SW 1271 (cell line): ENCODE measurements around the gene EGR4.
A peak's percentile ranks its signal among the peaks of the same experiment; 100 is the strongest.

Experiments used
- DNase-seq, 2 experiments: peaks; one replicate each; lab custom pipeline; 2025; lab: John Stamatoyannopoulos, UW

EGR4 gene

DNA sequence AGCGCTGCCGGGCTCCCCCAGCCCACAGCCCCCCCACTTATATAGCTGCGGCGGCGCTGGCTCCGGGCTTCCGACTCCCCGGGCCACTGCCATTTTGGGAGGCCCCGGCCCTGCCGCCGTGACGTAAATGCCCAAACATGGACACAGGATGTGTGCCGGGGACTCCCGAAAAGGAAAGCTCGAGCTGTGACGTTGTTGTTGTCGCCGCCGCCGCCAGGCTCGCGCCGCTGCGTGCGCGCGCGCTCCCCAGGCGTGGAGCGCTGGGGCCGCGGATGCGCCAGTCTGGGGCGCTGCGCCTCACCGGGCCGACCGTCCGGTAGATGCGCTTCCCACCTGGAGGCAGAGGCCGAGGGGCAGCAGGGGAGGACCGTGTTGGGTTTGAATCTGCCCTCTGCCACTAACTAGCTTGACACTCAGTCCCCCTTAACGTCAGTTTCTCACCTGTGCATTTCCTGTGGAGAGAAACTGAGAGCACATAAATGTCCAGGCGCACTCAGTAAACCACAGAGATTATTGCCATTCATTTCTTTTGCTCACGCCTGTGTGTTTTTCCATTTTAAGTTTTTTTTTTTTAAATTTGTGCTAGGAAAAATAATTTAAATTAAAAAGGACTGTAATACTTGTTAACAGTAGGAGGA is at the start of gene EGR4:
Gene EGR4, minus strand, starts transcription at position 15 of the 638 bp plus-strand sequence. CDS start 231 bp downstream, outside the sequence.
- peak; percentile 75 to 80 for DNase-seq

DNA sequence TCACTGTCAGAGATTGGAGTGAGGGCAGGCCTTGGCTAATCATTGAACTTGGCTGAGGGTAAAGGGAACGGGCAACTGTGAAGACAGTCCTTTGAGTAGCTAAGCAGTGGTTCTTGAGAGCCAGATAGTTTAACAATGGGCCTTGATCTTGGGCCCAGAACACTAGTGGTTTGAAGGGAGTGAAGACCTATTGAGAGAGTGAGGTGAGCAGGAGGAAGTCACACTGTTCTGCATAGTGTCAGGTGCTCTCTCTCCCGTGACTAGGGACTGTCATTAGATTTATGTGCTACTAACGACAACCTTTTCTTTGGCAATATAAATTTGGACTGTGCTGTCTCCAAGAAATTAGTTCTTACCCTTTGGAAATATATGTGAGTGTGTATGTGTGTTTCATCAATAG is 47.7 kb upstream of the EGR4 start:
- DNase-seq: no peak

DNA sequence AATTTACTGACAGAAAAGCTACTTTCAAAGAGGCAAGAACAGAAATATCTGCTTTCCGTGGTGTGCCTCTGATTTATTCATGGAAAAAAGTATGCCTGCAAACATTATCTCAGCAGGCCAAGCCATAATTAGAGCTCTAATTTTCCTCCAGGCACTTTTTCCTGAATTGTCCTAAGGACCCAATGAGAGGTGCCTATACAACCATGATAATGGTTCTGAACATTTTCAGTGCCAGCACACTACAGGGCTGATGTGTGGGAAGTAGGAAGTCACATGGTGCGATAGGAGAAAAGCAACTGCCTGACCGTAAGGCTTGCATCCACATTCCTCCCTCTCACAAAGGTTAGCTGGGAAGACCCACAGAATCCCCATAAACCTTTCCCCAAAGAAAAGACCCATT is 45.9 kb upstream of the EGR4 start:
- DNase-seq: no peak

DNA sequence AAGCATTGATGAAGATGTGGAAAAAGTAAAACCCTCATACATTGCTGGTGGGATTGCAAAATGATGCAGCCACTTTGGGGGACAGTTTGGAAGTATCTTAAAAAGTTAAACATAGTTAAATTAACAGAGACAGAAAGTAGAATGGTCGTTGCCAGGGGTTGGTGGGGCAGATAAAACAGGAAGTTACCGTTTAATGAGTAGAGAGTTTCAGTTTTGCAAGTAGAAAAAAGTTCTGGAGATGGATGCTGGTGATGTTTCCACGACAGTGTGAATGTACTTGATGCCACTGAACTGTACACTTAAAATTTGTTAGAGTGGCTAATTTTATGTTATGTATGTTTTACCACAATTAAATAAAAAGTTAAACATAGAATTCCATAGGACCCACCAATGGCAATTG is 44.5 kb upstream of the EGR4 start:
- no peak for DNase-seq

DNA sequence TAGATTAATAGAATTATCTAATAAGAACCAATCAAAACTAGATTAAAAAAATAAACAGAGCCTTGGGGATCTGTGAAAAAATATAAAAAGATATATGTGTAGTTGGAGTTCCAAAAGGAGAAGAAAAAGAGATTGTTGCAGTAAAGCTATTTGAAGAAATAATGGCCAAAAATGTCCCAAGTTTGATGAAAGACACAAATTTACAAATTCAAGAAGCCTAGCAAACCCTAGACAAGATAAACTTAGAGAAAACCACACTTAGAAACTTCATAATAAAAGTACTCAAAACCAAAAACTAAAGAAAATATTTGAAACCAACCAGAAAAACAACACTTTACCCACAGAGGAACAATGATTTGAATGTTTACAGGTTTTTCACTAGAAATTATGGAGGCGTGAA is 41.3 kb upstream of the EGR4 start:
- DNase-seq: no peak

DNA sequence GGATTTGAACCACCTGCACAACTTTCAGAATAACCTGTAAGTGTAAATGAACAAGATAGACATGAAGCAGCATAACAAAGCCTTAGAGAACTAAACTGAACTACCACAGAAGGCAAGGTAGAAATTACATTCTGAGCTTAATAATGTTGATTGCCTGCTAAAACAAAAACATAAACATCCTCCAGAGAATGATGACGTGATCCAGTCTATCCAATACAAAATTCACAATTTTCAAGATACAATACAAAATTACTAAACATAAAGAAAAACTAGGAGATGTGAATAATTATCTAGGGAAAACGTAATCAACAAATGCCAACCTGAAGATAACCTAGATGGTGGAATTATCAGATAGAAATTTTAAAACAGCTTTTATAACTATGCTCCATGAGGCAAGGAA is 40.7 kb upstream of the EGR4 start:
- no peak for DNase-seq

DNA sequence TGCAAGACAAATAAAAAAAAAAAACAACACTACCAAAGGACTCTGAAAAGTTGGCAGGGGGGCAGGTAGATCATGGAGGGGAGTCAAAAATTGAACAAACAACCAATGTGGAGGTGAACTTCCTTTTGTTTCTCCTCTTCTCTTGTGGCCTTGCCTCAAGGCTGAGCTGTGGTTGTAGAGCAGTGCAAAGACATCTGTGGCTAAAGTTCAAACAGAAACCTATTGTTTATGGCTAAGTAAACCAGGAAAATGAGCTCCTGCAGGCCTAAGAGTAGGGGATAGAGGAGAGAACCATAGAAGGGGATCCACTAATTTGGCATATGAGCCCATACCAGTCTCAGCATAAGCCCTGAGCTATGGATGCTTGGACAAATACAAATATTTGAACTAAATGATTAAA is 40.2 kb upstream of the EGR4 start:
- no peak for DNase-seq

DNA sequence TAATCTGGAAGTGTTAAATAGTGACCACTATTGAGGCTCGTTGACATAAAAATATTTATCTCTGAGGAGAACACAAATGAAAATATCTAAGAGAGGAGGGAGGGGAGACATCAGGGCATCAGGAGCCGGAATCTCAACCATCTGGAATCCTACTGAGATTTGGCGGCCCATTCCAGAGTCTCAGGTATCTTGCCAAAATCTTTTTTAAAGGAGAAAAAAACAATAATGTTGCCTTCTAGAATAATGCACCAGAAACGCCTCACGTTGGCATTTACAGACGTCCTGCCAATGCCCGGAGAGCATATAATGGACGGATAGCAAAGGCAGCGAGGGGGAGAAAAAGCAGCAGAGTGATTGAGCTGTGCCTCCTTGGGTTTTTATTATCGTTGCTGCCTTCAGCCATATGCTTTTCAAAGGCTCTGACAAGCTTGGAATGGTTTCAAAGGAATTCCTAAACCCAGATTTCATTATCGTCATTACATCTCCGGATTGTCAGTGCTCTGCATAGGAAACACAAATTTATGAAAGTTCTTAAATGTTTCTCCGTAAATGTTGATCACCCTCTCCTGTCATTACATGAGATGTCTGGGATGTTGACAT is 30.9 kb upstream of the EGR4 start:
- DNase-seq: no peak

DNA sequence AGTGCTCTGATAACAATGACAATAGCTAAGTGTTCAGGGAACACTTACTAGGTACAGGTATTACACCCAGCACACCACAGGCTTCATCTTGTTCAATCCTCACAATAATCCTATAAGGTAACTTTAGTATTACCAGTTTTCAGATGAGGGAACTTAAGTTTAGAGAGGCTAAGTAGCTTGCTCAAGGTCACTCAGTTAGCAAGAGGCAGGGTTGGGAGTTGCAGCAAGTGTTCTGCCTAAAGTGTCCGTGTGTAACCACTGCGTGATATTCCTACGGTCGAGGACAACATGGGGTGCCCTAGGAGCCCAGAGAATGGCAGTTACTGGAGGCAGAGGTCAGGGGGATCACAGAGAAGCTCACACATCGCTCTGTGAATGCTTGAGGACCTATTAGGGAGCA is 30.2 kb upstream of the EGR4 start:
- no peak for DNase-seq

DNA sequence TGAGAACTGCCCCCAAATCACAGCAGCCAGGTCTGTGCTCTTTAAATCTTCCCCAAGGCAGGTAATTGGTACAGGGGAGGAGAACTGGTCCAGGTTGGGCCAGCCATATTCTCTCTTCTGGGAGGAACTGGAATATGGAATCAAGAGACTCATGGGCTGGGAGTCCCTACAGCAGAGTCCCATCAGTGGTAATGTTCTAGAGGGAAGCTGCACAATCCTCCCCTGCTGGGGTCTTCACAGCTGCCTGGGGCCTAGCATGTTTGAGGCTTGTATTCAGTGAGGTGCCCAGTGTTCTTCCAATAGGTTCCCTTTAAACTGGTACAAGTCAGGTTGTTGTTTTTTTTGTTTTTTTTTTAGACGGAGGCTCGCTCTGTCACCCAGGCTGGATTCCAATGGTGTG is 21.1 kb upstream of the EGR4 start:
- no peak for DNase-seq

DNA sequence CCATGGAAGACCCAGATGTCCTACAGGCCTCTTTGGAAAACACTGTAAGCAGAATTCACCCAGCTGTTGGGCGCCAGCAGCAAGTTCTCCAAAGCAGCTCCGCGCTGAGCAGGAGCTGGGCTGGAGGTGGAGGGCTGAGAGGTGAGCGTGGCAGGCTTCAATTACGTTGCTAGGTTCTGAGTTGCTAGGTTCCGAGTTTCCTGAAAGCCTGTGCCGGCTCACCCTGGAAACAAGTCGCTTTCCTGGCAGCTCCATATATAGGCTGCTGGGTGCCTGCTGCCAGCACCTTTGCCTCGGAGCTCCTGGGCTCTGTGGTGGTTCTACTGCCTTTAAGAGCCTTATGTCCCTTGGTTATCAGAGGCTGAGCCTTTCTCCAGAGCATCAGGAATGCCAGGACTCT is 14.4 kb upstream of the EGR4 start:
- no peak for DNase-seq

DNA sequence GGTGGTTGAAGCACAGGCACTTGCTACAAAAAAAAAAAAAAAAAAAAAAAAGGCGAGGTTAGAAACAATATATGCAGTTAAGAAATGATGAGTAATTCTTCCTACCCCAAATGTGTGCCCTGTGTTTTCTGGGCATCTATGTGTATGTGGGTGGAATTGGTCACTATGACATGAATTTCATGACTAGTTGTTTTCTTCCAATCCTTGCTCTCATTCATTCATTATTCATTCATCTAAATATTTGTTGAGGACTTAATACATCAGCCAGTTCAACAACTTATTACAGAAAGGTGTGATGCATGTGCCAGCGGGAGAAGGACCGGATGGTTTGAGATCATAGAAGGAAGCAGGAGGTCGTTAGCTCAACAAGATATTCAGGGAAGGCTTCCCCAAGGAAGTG is 8.3 kb upstream of the EGR4 start:
- DNase-seq: no peak

DNA sequence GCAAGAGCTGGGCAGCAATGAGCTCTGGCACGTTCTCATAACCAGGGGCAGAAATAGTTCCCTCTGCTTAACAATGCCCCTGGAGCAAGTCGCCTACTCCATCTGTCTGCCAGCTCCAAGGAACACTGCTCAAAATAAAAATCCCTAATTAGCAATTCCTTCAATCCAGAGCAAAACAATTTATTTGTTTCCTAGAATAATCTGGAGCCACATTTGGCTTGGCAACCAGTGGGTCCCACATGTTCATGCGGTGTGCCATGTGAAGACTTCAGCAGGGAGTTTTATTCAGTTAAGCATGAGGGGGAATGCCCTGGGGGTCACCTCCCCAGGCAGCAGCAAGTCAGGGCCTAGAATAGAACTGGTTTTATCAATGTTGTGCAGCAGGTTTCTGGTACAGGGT is 7.6 kb upstream of the EGR4 start:
- DNase-seq: no peak

DNA sequence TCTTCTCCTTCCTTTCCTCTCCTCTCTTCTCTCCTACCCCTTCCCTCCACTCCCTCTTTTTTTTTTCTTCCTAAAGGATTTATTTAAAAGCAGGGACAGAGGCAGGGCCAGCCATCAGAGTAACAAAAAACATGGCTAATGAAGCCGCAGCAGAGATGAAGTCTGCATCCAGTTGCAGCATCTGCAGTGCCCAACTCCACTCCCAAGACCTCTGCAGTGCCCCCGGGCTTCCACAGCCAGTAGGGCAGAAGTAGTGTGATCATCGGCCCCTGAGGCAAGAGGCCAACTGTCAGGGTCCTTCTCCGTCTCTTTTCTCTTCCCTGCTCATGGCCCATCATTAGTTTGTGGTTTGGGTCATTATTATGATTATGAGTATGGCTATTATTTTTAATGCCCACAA is 4.2 kb upstream of the EGR4 start:
- DNase-seq: no peak

DNA sequence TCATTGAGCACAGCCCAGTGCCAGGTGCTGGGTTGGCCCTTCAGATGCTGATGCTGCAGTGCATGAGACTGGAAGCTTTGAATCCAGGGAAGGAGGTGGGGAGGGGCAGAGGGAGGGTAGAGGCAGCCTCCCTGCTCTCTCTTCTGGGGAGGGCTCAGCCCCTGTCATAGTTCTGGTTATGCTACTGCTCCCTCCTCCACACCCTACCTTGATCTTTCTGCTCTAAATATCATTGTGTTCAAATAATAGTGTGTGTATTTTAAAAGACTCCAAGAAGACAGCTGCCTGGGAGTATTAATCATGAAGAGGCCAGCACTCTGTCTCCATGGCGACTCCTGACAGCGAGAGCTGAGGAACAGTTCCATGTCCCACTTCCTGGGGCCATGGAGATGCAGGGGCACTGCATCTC is 3.8 kb upstream of the EGR4 start:
- no peak for DNase-seq

DNA sequence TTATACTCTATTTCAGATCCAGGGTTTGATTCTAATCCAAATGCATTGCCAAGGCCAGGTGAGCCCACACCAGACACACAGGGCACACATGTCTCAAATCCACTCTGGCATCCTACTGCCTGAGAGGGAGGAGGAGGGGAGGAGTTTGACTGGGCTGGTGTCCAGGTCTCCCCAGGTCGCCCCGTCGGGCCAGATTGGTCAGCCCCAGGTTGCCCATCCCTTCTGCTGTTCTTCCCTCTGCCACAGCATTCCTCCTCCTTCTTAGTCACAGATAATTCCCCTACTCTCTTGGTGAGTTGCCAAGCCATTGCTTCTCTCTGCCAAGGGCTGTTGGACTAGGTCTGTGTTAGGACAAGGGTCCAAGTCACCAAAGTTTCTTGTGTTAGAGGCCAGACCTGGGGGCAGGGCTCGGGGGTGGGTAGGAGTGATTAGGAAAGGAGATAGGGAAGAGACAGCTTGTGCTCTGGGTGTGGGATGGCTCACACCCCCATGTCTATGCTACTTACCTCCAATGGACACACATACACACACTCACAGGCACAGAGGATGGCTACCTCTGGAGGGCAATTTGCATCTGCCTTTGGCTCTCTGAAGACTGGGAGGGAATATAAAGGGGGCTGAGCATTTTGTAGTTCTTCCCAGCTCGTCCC is 2.5 kb upstream of the EGR4 start:
- no peak for DNase-seq

DNA sequence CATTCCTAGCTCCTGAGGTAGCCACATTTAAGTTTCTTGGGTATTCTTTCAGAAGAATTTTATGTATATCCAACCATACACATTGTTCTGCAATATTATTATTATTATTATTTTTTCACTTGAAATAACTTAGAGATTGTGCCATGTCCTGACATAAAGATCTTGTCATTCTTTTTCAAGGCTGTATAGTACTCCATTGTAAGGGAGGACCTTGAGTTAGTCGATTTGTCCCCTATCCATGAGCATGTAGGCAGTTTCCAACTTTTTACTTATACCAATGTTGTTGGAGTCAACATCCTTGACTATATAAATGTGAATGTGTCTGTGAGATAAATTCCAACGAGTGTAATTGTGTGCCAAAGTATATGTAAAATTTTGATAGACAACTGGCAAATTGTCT is 891 bp upstream of the EGR4 start:
- DNase-seq: no peak

DNA sequence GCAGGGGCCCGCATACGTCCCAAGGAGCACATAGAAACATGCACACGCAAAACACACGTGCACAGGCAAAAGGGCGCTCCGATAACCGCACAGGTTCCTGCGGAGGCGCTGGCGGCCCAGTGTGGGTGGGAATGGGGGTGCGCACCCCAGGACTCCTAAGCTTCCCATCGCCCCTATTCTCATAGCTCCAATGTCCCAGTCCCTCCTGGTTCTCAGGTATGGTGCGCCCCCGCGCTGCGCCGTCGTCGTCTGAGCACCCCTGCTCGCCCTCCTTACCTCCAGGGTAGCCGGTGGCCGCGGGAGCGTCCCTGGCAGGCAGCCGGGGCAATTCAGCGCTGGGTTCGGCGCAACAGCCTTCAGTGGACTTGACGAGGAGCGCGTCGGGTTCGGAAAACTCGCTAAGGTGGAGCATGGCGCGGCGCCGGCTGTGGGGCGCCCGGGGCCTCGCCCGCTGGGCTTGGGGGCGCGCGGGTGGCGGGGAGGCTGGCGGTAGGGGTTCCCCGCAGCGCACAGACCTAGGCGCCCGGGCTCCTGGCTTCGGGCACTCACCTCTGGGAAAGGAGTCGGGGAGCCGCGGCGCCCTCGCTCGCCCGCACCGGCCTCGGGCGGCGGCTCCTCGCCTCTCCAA is 328 bp downstream of the EGR4 start:
- no peak for DNase-seq

DNA sequence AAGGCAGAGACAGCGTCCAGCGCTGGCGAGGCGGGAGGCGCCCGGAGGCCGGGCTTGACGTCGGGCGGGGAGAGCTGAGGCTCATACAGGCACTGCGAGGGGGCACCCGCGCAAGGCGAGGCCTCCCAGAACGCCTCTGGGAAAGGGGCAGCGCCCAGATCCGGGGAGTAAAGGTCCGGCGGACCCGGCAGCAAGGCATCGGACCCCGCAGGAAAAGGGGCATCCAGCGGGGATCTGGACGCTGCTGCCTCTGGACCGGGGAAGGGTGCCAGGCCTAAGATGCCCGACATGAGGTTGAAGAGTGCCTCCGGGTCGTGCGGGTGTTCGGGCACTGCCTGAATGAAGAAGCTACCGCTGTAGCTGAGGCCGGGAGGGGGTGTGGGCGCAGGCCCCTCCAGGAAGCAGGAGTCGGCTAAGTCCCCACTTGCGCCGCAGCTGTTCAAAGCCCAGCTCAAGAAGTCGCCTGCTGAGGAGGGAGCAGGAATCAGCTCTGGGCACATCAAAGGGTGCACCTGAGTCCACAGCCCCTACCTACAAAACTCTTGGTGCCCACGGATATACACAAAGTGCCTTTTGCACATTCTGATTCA is 937 bp downstream of the EGR4 start:
- DNase-seq: no peak

DNA sequence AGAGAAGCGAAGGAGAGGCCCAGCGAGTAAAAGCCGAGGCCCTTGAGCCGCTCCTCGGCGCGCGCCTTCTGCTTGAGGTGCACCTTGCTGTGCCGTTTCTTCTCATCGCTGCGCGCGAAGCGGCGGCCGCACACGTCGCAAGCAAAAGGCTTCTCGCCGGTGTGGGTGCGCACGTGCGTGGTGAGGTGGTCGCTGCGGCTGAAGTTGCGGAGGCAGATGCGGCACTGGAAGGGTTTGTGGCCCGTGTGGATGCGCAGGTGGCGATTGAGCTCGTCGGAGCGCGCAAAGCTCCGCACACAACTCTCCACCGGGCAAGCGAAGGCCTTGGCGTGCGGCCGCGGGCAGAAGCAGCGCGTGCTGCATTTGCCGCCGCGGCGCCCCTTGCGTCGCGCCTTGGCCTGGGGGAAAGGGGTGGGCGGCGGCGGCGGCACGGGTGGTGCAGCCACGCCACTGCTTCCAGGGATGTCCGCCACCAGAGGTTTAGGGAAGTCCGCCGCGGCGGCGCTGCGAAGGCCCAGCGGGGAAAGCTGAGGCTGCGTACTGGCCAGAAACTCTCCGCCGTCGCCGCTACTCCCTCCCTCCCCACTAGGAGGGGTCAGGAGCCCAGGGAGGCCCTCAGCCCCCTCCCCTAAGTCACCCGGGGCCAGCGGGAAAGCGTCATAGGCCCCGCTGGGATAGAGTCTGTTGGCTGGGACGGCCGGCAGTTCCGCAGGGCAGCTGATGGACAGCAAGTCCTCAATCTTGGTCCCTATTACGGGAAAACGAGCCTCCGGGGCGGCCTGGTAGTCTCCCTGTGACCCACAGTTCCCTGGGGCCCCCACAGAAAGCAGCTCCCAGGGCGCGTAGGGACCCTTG is 1.7 kb downstream of the EGR4 start:
- no peak for DNase-seq

DNA sequence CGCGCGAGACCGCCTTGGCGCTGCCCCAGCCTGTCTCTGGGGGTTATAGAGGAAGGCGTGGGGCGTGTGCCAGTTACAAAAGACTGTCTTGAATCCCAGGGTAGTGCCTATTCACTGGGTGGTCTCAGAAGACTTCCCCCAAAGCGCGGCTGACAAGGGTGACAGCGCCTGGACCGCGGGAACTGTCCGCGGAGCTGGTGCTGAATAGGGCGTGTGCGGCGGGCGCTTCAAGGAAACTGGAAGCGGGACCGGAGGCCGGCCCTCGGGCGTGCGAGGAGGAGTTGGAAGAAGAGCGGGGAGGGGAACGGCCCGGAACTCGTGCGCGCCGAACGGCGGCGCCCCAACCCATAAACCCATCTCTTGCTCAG is 2.3 kb downstream of the EGR4 start:
- no peak for DNase-seq
